ENCODE data around the gene SYT7.

- TF ChIP-seq CTCF (IDR thresholded peaks at IDR 0.05) (no peak), SIN3A (IDR thresholded peaks at IDR 0.05; ENCODE audit: borderline replicate concordance, insufficient read depth, low read depth, low read length) (no peak), POLR2AphosphoS5 (IDR thresholded peaks at IDR 0.05; ENCODE audit: low read depth, low read length) (no peak)
- TF ChIP-seq, protein P1, sequence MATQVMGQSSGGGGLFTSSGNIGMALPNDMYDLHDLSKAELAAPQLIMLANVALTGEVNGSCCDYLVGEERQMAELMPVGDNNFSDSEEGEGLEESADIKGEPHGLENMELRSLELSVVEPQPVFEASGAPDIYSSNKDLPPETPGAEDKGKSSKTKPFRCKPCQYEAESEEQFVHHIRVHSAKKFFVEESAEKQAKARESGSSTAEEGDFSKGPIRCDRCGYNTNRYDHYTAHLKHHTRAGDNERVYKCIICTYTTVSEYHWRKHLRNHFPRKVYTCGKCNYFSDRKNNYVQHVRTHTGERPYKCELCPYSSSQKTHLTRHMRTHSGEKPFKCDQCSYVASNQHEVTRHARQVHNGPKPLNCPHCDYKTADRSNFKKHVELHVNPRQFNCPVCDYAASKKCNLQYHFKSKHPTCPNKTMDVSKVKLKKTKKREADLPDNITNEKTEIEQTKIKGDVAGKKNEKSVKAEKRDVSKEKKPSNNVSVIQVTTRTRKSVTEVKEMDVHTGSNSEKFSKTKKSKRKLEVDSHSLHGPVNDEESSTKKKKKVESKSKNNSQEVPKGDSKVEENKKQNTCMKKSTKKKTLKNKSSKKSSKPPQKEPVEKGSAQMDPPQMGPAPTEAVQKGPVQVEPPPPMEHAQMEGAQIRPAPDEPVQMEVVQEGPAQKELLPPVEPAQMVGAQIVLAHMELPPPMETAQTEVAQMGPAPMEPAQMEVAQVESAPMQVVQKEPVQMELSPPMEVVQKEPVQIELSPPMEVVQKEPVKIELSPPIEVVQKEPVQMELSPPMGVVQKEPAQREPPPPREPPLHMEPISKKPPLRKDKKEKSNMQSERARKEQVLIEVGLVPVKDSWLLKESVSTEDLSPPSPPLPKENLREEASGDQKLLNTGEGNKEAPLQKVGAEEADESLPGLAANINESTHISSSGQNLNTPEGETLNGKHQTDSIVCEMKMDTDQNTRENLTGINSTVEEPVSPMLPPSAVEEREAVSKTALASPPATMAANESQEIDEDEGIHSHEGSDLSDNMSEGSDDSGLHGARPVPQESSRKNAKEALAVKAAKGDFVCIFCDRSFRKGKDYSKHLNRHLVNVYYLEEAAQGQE (IDR thresholded peaks at IDR 0.05; ENCODE audit: insufficient read depth in 1 of 2, low read depth in 2 of 2, low read length in 1 of 2), result no peak
Measured at GRCh38 chr11:61551634-61552033, 29.2 kb downstream of the SYT7 start.
